DND-41 (cell line): ENCODE data around the gene SORT1.

Experiments used
- ATAC-seq: fragments of 200-7000 bp; cut with Tn5 transposase; 3 replicates; pipeline ENCODE4 v1.9.1; 2021; ENCODE audit warnings: low read depth; ENCODE audit not compliant: insufficient read depth
- DNase-seq: peaks from one replicate; pipeline ENCODE4 v3.0.0-alpha.2; 2020
- H2AFZ ChIP-seq: 2 replicates; pipeline ENCODE4 v1.6.0; 2012; ENCODE audit warnings: low read depth, low read length
- H3K27ac ChIP-seq: 2 replicates; pipeline ENCODE4 v1.5.1; 2012; ENCODE audit warnings: low read length, inconsistent platforms
- H3K27me3 ChIP-seq: fragments of 200-600 bp; sonication (generic); 2 replicates; pipeline ENCODE4 v1.6.0; 2012; ENCODE audit warnings: low read length, mild to moderate bottlenecking, inconsistent platforms; ENCODE audit not compliant: insufficient read depth, poor library complexity
- H3K36me3 ChIP-seq: 2 replicates; pipeline ENCODE4 v1.5.1; 2012; ENCODE audit warnings: low read length, inconsistent platforms; ENCODE audit not compliant: insufficient read depth
- H3K4me1 ChIP-seq: 2 replicates; pipeline ENCODE4 v1.5.1; 2012; ENCODE audit warnings: mild to moderate bottlenecking, low read length; ENCODE audit not compliant: insufficient read depth
- H3K4me2 ChIP-seq: 2 replicates; pipeline ENCODE4 v1.6.0; 2012; ENCODE audit warnings: mild to moderate bottlenecking, moderate library complexity, low read length, inconsistent platforms; ENCODE audit not compliant: insufficient read depth
- H3K4me3 ChIP-seq, 2 experiments: fragments of 200-600 bp in 1 of 2; shearing (Covaris generic) in 1 of 2; 2 replicates each; pipeline ENCODE4 v1.5.1; 2012 to 2016; ENCODE audit warnings: inconsistent platforms in 2 of 2, low read length in 2 of 2, mild to moderate bottlenecking in 2 of 2, low read depth in 1 of 2, moderate library complexity in 1 of 2
- H3K79me2 ChIP-seq: 2 replicates; pipeline ENCODE4 v1.6.0; 2012; ENCODE audit warnings: low read length, inconsistent platforms; ENCODE audit not compliant: insufficient read depth
- H3K9ac ChIP-seq: 2 replicates; pipeline ENCODE4 v1.6.0; 2012; ENCODE audit warnings: low read depth, mild to moderate bottlenecking, inconsistent platforms, low read length, moderate library complexity
- H3K9me3 ChIP-seq: 2 replicates; pipeline ENCODE4 v1.5.1; 2012; ENCODE audit warnings: low read length, moderate library complexity, mild to moderate bottlenecking, inconsistent platforms; ENCODE audit not compliant: insufficient read depth, severe bottlenecking
- H4K20me1 ChIP-seq: 2 replicates; pipeline ENCODE4 v1.6.0; 2012; ENCODE audit warnings: low read length; ENCODE audit not compliant: insufficient read depth
- EZH2 ChIP-seq: IDR thresholded peaks from 3 replicates; pipeline ENCODE4 v1.6.1; 2012; ENCODE audit warnings: borderline replicate concordance, low read depth, mild to moderate bottlenecking, moderate library complexity, low read length, inconsistent platforms; ENCODE audit not compliant: severe bottlenecking
- TF ChIP-seq, protein P1 (sequence below): IDR thresholded peaks from 2 replicates; pipeline ENCODE4 v1.5.1; 2012; ENCODE audit warnings: borderline replicate concordance, low read length, moderate library complexity, mild to moderate bottlenecking; ENCODE audit not compliant: poor library complexity, severe bottlenecking; ENCODE audit errors: extremely low read depth

SORT1 gene

DNA sequence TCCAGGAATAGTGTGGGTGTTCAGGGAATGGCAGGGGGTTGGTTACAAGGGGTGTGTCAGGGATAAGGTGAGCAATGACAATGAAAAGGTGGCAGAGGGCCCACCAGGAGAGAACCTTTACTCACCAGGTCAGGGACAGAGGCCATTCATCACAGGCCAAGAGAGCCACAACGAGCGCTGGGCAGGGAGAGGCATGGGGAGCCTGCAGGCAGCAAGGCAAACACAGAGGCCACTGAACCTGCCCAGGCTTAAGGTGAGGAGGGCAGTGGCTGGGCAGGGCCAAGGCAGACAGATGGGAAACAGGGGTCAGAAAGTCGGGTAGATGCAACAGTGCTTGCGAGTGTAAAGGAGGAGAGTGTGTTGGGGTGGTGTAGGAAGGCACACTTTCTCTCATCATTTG, 62.6 kb downstream of the SORT1 start:
- peaks cover 85% of the 10 kb centered on the region for H3K36me3 ChIP-seq
- no peaks in the 10 kb centered on the region for H4K20me1 ChIP-seq
- H3K27me3 ChIP-seq: no peaks in the 10 kb centered on the region
- H3K9ac ChIP-seq: no peak overlapping the region
- no peaks in the 10 kb centered on the region for H3K4me1 ChIP-seq
- peaks cover 10% of the 10 kb centered on the region for H3K9me3 ChIP-seq
- TF ChIP-seq EZH2: no peak
- TF ChIP-seq, protein P1, sequence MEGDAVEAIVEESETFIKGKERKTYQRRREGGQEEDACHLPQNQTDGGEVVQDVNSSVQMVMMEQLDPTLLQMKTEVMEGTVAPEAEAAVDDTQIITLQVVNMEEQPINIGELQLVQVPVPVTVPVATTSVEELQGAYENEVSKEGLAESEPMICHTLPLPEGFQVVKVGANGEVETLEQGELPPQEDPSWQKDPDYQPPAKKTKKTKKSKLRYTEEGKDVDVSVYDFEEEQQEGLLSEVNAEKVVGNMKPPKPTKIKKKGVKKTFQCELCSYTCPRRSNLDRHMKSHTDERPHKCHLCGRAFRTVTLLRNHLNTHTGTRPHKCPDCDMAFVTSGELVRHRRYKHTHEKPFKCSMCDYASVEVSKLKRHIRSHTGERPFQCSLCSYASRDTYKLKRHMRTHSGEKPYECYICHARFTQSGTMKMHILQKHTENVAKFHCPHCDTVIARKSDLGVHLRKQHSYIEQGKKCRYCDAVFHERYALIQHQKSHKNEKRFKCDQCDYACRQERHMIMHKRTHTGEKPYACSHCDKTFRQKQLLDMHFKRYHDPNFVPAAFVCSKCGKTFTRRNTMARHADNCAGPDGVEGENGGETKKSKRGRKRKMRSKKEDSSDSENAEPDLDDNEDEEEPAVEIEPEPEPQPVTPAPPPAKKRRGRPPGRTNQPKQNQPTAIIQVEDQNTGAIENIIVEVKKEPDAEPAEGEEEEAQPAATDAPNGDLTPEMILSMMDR: no peak
- H3K4me2 ChIP-seq: no peak overlapping the region
- ATAC-seq: no peak
- H3K79me2 ChIP-seq: no peaks in the 10 kb centered on the region
- no peak overlapping the region for H3K4me3 ChIP-seq
- no peak overlapping the region for H3K27ac ChIP-seq
- no peak overlapping the region for H2AFZ ChIP-seq
- DNase-seq: no peak

DNA sequence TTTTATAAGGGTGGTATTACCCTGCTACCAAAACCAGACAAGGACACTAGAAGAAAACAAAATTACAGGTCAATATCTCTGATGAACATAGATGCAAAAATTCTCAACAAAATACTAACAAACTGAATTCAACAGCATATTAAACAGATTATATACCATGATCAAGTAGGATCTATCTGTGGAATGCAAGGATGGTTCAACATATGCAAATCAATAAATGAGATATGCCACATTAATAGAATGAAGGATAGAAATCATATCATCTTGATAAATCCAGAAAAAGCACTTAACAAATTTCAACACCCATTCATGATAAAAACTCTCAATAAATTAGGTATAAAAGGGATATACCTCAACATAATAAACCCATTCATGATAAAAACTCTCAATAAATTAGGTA, 66.6 kb downstream of the SORT1 start:
- no peaks in the 10 kb centered on the region for H3K79me2 ChIP-seq
- peaks cover 83% of the 10 kb centered on the region for H3K36me3 ChIP-seq
- DNase-seq: no peak
- H3K4me1 ChIP-seq: no peaks in the 10 kb centered on the region
- no peak overlapping the region for H3K27ac ChIP-seq
- peaks cover 10% of the 10 kb centered on the region for H3K9me3 ChIP-seq
- no peaks in the 10 kb centered on the region for H4K20me1 ChIP-seq
- no peak overlapping the region for H3K4me2 ChIP-seq
- H2AFZ ChIP-seq: no peak overlapping the region
- no peak overlapping the region for H3K9ac ChIP-seq
- no peak for ATAC-seq
- no peak overlapping the region for H3K4me3 ChIP-seq
- no peak for TF ChIP-seq EZH2
- TF ChIP-seq, protein P1: no peak
- H3K27me3 ChIP-seq: no peaks in the 10 kb centered on the region

DNA sequence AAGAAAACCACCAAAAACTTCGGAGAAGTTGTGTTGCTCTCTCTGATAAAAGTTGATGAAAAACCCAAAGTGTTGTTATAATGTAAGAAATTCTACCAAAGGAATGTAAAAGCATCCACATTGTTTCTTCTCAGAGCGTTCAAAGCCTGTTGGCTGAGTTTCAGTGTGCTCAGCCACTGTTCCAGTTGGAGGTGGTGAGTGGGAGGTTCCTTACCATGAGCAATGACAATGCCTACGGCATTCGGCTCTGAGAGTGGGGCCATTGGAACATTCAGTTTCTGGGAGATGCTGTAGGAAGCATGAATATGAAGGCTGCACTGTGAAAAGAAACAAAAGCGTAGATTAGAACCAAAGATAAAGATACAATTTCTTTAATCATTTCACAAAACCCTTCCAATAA, 70.4 kb downstream of the SORT1 start:
- H3K4me2 ChIP-seq: no peak overlapping the region
- TF ChIP-seq, protein P1: no peak
- TF ChIP-seq EZH2: no peak
- H4K20me1 ChIP-seq: no peaks in the 10 kb centered on the region
- peaks cover 7% of the 10 kb centered on the region for H3K9me3 ChIP-seq
- peaks cover 79% of the 10 kb centered on the region for H3K36me3 ChIP-seq
- no peak for DNase-seq
- H3K79me2 ChIP-seq: no peaks in the 10 kb centered on the region
- no peaks in the 10 kb centered on the region for H3K4me1 ChIP-seq
- no peak overlapping the region for H2AFZ ChIP-seq
- no peak overlapping the region for H3K9ac ChIP-seq
- H3K4me3 ChIP-seq: no peak overlapping the region
- no peak overlapping the region for H3K27ac ChIP-seq
- no peaks in the 10 kb centered on the region for H3K27me3 ChIP-seq
- no peak for ATAC-seq

DNA sequence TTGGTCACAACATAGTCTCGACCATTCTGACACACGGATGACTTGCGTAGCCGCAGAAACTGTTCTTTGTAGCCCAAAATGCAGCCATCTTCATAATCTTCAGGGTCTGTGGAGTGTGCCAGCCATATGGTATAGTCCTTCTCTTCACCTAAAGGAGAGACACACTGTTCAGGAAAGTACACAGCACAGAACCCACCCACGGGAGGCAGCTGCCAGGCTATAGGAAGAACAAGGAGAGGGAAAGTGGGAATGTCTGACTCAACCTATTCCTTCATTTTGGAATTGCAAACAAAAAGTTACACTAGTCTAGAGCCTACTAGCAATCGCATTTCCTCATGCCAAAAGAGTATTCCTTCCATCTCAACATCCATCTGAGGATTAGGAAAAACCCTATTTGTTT, 74.7 kb downstream of the SORT1 start:
- no peak for TF ChIP-seq EZH2
- TF ChIP-seq, protein P1: no peak
- Histone ChIP-seq H3K4me2 (no peak overlapping the region), H4K20me1 (no peaks in the 10 kb centered on the region), H3K9me3 (no peaks in the 10 kb centered on the region), H2AFZ (no peak overlapping the region), H3K79me2 (no peaks in the 10 kb centered on the region), H3K27ac (no peak overlapping the region), H3K36me3 (peaks cover 86% of the 10 kb centered on the region), H3K4me3 (no peak overlapping the region), H3K4me1 (no peaks in the 10 kb centered on the region), H3K9ac (no peak overlapping the region), H3K27me3 (no peaks in the 10 kb centered on the region)
- ATAC-seq (no peak), DNase-seq (no peak)
